ENCODE data around the gene EYA2.

DNA sequence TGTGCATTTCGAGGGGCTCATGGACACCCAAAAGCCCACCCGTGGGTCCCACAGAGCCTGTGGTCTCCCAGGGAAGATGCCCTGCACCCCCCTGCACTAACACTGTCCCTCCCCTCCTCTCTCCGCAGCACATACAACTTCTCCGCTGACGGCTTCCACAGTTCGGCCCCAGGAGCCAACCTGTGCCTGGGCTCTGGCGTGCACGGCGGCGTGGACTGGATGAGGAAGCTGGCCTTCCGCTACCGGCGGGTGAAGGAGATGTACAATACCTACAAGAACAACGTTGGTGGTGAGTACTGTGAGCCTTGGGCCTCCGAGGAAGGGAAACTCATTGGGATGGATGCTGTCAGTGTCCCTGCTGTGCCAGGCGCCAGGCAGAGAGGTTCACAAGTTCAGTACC, 277.9 kb downstream of the EYA2 start:
- no peak for TF ChIP-seq CTCF (conservative IDR thresholded peaks at IDR 0.05)
- no peak for TF ChIP-seq ZFX (IDR thresholded peaks at IDR 0.05)

Measured in C4-2B (cell line).